ENCODE measurements around the gene RPRD2. TPM values are rescaled to one million over a fixed set of nuclear protein-coding genes. Genes with fewer than 3 reads are reported as not detected.
"Not testable (repeated sequence)": the region's sequence is repeated elsewhere in the genome, so short reads cannot be mapped to it uniquely, and the experiment has no call there.

Gene RPRD2
- 17.2 TPM for total RNA-seq

GRCh38 chr1:150363426-150364230 is at the start of gene RPRD2:
RPRD2 (plus strand) TSS chr1:150364147; CDS start chr1:150364715, 568 bp downstream.
- DNase-seq: peak; percentile 98

GRCh38 chr1:150314691-150315090 is 49.3 kb upstream of the RPRD2 start:
- DNase-seq: not testable (repeated sequence)

- no peak for DNase-seq
Observed at GRCh38 chr1:150320667-150320978, 43.3 kb upstream of the RPRD2 start.

- DNase-seq: no peak
Observed at GRCh38 chr1:150321826-150322166, 42.2 kb upstream of the RPRD2 start.

GRCh38 chr1:150322310-150322709 is 41.6 kb upstream of the RPRD2 start:
- DNase-seq: no peak

- no peak for DNase-seq
Observed at GRCh38 chr1:150332651-150333290, 31.2 kb upstream of the RPRD2 start.

GRCh38 chr1:150346316-150346715 is 17.6 kb upstream of the RPRD2 start:
- no peak for DNase-seq

GRCh38 chr1:150352866-150353265 is 11.1 kb upstream of the RPRD2 start:
- no peak for DNase-seq

GRCh38 chr1:150362721-150363425 is 1.1 kb upstream of the RPRD2 start:
- DNase-seq: no peak

GRCh38 chr1:150364231-150365003 is 470 bp downstream of the RPRD2 start:
- peak; percentile 83 for DNase-seq

- DNase-seq: no peak
Observed at GRCh38 chr1:150365941-150366340, 2.0 kb downstream of the RPRD2 start.

GRCh38 chr1:150366416-150367296 is 2.7 kb downstream of the RPRD2 start:
- no peak for DNase-seq

GRCh38 chr1:150371110-150371509 is 7.2 kb downstream of the RPRD2 start:
- no peak for DNase-seq

GRCh38 chr1:150372580-150372979 is 8.6 kb downstream of the RPRD2 start:
- DNase-seq: no peak

GRCh38 chr1:150376110-150376509 is 12.2 kb downstream of the RPRD2 start:
- no peak for DNase-seq

GRCh38 chr1:150383631-150384324 is 19.8 kb downstream of the RPRD2 start:
- no peak for DNase-seq

GRCh38 chr1:150385537-150386445 is 21.8 kb downstream of the RPRD2 start:
- DNase-seq: no peak

- DNase-seq: no peak
Observed at GRCh38 chr1:150386592-150386991, 22.6 kb downstream of the RPRD2 start.

GRCh38 chr1:150387200-150387599 is 23.3 kb downstream of the RPRD2 start:
- DNase-seq: no peak

- no peak for DNase-seq
Observed at GRCh38 chr1:150388241-150388640, 24.3 kb downstream of the RPRD2 start.
